DND-41 (cell line): ENCODE measurements around the gene COL13A1.

Experiments
- ATAC-seq: fragments of 200-7000 bp; cut with Tn5 transposase; 3 replicates; pipeline ENCODE4 v1.9.1; 2021; ENCODE audit warnings: low read depth; ENCODE audit not compliant: insufficient read depth
- DNase-seq: peaks from one replicate; pipeline ENCODE4 v3.0.0-alpha.2; 2020
- H2AFZ ChIP-seq: 2 replicates; pipeline ENCODE4 v1.6.0; 2012; ENCODE audit warnings: low read depth, low read length
- H3K27ac ChIP-seq: 2 replicates; pipeline ENCODE4 v1.5.1; 2012; ENCODE audit warnings: low read length, inconsistent platforms
- H3K27me3 ChIP-seq: fragments of 200-600 bp; sonication (generic); 2 replicates; pipeline ENCODE4 v1.6.0; 2012; ENCODE audit warnings: low read length, mild to moderate bottlenecking, inconsistent platforms; ENCODE audit not compliant: insufficient read depth, poor library complexity
- H3K36me3 ChIP-seq: 2 replicates; pipeline ENCODE4 v1.5.1; 2012; ENCODE audit warnings: low read length, inconsistent platforms; ENCODE audit not compliant: insufficient read depth
- H3K4me1 ChIP-seq: 2 replicates; pipeline ENCODE4 v1.5.1; 2012; ENCODE audit warnings: mild to moderate bottlenecking, low read length; ENCODE audit not compliant: insufficient read depth
- H3K4me2 ChIP-seq: 2 replicates; pipeline ENCODE4 v1.6.0; 2012; ENCODE audit warnings: mild to moderate bottlenecking, moderate library complexity, low read length, inconsistent platforms; ENCODE audit not compliant: insufficient read depth
- H3K4me3 ChIP-seq, 2 experiments: fragments of 200-600 bp in 1 of 2; shearing (Covaris generic) in 1 of 2; 2 replicates each; pipeline ENCODE4 v1.5.1; 2012 to 2016; ENCODE audit warnings: inconsistent platforms in 2 of 2, low read length in 2 of 2, mild to moderate bottlenecking in 2 of 2, low read depth in 1 of 2, moderate library complexity in 1 of 2
- H3K79me2 ChIP-seq: 2 replicates; pipeline ENCODE4 v1.6.0; 2012; ENCODE audit warnings: low read length, inconsistent platforms; ENCODE audit not compliant: insufficient read depth
- H3K9ac ChIP-seq: 2 replicates; pipeline ENCODE4 v1.6.0; 2012; ENCODE audit warnings: low read depth, mild to moderate bottlenecking, inconsistent platforms, low read length, moderate library complexity
- H3K9me3 ChIP-seq: 2 replicates; pipeline ENCODE4 v1.5.1; 2012; ENCODE audit warnings: low read length, moderate library complexity, mild to moderate bottlenecking, inconsistent platforms; ENCODE audit not compliant: insufficient read depth, severe bottlenecking
- H4K20me1 ChIP-seq: 2 replicates; pipeline ENCODE4 v1.6.0; 2012; ENCODE audit warnings: low read length; ENCODE audit not compliant: insufficient read depth
- CTCF ChIP-seq: IDR thresholded peaks from 2 replicates; pipeline ENCODE4 v1.5.1; 2012; ENCODE audit warnings: borderline replicate concordance, low read length, moderate library complexity, mild to moderate bottlenecking; ENCODE audit not compliant: poor library complexity, severe bottlenecking; ENCODE audit errors: extremely low read depth
- EZH2 ChIP-seq: IDR thresholded peaks from 3 replicates; pipeline ENCODE4 v1.6.1; 2012; ENCODE audit warnings: borderline replicate concordance, low read depth, mild to moderate bottlenecking, moderate library complexity, low read length, inconsistent platforms; ENCODE audit not compliant: severe bottlenecking

The COL13A1 gene

GRCh38 chr10:69974551-69975155 is 172.9 kb downstream of the COL13A1 start:
- no peak for DNase-seq
- no peak overlapping the region for H3K27ac ChIP-seq
- no peaks in the 10 kb centered on the region for H3K79me2 ChIP-seq

GRCh38 chr10:69976795-69977546 is 175.3 kb downstream of the COL13A1 start:
- H3K36me3 ChIP-seq = no peaks in the 10 kb centered on the region
- no peak overlapping the region for H2AFZ ChIP-seq
- peak; percentile 22 for DNase-seq
- no peak overlapping the region for H3K27ac ChIP-seq
- H3K4me3 ChIP-seq = no peak overlapping the region
- H3K4me2 ChIP-seq = no peak overlapping the region
- peaks cover 4% of the 10 kb centered on the region; the same call in 1 of the 2 replicates for H3K4me1 ChIP-seq
- H3K79me2 ChIP-seq = no peaks in the 10 kb centered on the region
- peaks cover 6% of the 10 kb centered on the region for H3K9me3 ChIP-seq
- peak; percentile 52; the same call in 2 of the 3 replicates for ATAC-seq
- H4K20me1 ChIP-seq = no peaks in the 10 kb centered on the region
- no peak overlapping the region for H3K9ac ChIP-seq
- H3K27me3 ChIP-seq = peaks cover 12% of the 10 kb centered on the region
- TF ChIP-seq EZH2 (no peak), CTCF (no peak)

More at GRCh38 chr10:69974551-69975155, 172.9 kb downstream of the COL13A1 start:
- Histone ChIP-seq H3K9ac (no peak overlapping the region), H3K4me2 (no peak overlapping the region), H3K4me1 (peaks cover 4% of the 10 kb centered on the region; the same call in 1 of the 2 replicates), H2AFZ (no peak overlapping the region), H3K4me3 (no peak overlapping the region), H3K9me3 (no peaks in the 10 kb centered on the region), H3K36me3 (no peaks in the 10 kb centered on the region), H4K20me1 (no peaks in the 10 kb centered on the region), H3K27me3 (peaks cover 22% of the 10 kb centered on the region)
- ATAC-seq = no peak
- TF ChIP-seq CTCF = no peak
- no peak for TF ChIP-seq EZH2

GRCh38 chr10:69979174-69979573 is 177.5 kb downstream of the COL13A1 start:
- no peak overlapping the region for H3K4me3 ChIP-seq
- ATAC-seq (no peak), DNase-seq (no peak)
- no peaks in the 10 kb centered on the region for H3K79me2 ChIP-seq
- H3K27ac ChIP-seq = no peak overlapping the region
- no peaks in the 10 kb centered on the region for H3K36me3 ChIP-seq
- peaks cover 4% of the 10 kb centered on the region; the same call in 1 of the 2 replicates for H3K4me1 ChIP-seq
- peaks cover 6% of the 10 kb centered on the region for H3K9me3 ChIP-seq
- no peak overlapping the region for H3K4me2 ChIP-seq
- no peak overlapping the region for H3K9ac ChIP-seq
- H4K20me1 ChIP-seq = no peaks in the 10 kb centered on the region
- no peak for TF ChIP-seq CTCF
- no peak for TF ChIP-seq EZH2
- no peaks in the 10 kb centered on the region for H3K27me3 ChIP-seq
- H2AFZ ChIP-seq = no peak overlapping the region
